ENCODE measurements around the gene MAB21L3. TPM values are rescaled to one million over a fixed set of nuclear protein-coding genes. Genes with fewer than 3 reads are reported as not detected.
A peak's percentile ranks its signal among the peaks of the same experiment; 100 is the strongest.

The MAB21L3 gene
- total and polyA plus RNA-seq, 2 of the 13 experiments (the other 11 are each of a cell fraction or from before 2014, with no cell fraction given) = 0.55 to 4.1 TPM

DNA sequence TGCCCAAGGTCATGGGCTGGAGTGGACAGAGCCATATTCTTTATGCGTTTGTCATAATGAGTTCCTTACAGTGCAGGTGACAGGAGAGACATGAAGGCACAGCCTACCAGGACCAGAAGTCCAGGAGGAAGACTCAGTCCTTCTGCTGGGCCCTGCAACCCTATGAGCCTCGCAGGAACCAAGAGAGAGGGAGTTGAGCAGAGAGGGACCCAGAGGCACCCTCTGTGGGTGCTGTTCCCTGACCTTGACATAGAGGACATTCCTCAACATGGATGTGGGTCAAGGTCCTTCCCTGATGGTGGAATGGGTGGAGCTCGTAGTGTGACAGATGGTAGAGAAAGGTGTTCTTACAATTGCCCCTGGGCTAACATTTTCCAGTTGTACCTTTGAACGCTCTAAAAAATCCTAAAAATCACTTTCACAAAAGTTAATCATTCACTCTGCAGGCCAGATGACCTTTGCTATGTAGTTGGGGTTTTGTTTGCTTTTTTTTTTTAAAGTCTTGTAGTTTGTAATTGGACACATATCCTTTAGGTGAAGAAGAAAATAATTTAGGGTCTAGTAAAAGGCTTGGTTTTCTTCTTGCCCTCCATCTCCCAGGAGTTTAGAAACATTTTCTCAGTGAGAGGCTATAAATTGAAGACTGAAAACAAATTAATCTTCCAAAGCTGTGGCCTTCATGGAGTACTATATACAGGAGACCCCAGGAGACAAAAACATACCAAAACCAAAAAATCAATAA is 41.9 kb downstream of the MAB21L3 start (continued):
- TF ChIP-seq, protein P1, sequence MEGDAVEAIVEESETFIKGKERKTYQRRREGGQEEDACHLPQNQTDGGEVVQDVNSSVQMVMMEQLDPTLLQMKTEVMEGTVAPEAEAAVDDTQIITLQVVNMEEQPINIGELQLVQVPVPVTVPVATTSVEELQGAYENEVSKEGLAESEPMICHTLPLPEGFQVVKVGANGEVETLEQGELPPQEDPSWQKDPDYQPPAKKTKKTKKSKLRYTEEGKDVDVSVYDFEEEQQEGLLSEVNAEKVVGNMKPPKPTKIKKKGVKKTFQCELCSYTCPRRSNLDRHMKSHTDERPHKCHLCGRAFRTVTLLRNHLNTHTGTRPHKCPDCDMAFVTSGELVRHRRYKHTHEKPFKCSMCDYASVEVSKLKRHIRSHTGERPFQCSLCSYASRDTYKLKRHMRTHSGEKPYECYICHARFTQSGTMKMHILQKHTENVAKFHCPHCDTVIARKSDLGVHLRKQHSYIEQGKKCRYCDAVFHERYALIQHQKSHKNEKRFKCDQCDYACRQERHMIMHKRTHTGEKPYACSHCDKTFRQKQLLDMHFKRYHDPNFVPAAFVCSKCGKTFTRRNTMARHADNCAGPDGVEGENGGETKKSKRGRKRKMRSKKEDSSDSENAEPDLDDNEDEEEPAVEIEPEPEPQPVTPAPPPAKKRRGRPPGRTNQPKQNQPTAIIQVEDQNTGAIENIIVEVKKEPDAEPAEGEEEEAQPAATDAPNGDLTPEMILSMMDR (CRISPR knock-in tag; IDR thresholded peaks at IDR 0.05) = peak; percentile 31; the same call in 1 of the 2 replicates
- TF ChIP-seq, protein P2, sequence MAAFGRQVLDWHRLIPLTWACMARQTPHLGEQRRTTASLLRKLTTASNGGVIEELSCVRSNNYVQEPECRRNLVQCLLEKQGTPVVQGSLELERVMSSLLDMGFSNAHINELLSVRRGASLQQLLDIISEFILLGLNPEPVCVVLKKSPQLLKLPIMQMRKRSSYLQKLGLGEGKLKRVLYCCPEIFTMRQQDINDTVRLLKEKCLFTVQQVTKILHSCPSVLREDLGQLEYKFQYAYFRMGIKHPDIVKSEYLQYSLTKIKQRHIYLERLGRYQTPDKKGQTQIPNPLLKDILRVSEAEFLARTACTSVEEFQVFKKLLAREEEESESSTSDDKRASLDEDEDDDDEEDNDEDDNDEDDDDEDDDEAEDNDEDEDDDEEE (CRISPR knock-in tag; IDR thresholded peaks at IDR 0.05) = no peak
- TF ChIP-seq GABPB1 (CRISPR knock-in tag; IDR thresholded peaks at IDR 0.05) (0 out of 2 replicates have a peak, but pooled peaks have one; percentile 15), SOX5 (CRISPR knock-in tag; IDR thresholded peaks at IDR 0.05; ENCODE audit: borderline replicate concordance) (peak; percentile 86), ZNF788 (CRISPR knock-in tag; IDR thresholded peaks at IDR 0.05; ENCODE audit: borderline replicate concordance) (no peak; the same call in 1 of the 2 replicates), SOX13 (IDR thresholded peaks at IDR 0.05) (no peak), SOX13 (CRISPR knock-in tag; conservative IDR thresholded peaks at IDR 0.05 in 1 of 2, IDR thresholded peaks at IDR 0.05 in 1 of 2) (peak in 1 of 2 experiments; percentile 92; a peak in 2 of 4 replicates), NAIF1 (CRISPR knock-in tag; IDR thresholded peaks at IDR 0.05; ENCODE audit: borderline replicate concordance) (no peak), FOXO1 (CRISPR knock-in tag; IDR thresholded peaks at IDR 0.05) (peak; percentile 60; the same call in 1 of the 2 replicates), TOPORS (CRISPR knock-in tag; IDR thresholded peaks at IDR 0.05) (no peak), SMAD9 (CRISPR knock-in tag; IDR thresholded peaks at IDR 0.05) (no peak), SMARCE1 (IDR thresholded peaks at IDR 0.05; ENCODE audit: borderline replicate concordance) (no peak), ERF (CRISPR knock-in tag; IDR thresholded peaks at IDR 0.05) (peak; percentile 80), NCOA5 (CRISPR knock-in tag; IDR thresholded peaks at IDR 0.05) (no peak), ZNF547 (CRISPR knock-in tag; IDR thresholded peaks at IDR 0.05) (no peak)
- TF ChIP-seq, protein P3, sequence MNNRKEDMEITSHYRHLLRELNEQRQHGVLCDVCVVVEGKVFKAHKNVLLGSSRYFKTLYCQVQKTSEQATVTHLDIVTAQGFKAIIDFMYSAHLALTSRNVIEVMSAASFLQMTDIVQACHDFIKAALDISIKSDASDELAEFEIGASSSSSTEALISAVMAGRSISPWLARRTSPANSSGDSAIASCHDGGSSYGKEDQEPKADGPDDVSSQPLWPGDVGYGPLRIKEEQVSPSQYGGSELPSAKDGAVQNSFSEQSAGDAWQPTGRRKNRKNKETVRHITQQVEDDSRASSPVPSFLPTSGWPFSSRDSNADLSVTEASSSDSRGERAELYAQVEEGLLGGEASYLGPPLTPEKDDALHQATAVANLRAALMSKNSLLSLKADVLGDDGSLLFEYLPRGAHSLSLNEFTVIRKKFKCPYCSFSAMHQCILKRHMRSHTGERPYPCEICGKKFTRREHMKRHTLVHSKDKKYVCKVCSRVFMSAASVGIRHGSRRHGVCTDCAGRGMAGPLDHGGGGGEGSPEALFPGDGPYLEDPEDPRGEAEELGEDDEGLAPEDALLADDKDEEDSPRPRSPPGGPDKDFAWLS (CRISPR knock-in tag; IDR thresholded peaks at IDR 0.05; ENCODE audit: borderline replicate concordance) = no peak
- TF ChIP-seq, protein P4, sequence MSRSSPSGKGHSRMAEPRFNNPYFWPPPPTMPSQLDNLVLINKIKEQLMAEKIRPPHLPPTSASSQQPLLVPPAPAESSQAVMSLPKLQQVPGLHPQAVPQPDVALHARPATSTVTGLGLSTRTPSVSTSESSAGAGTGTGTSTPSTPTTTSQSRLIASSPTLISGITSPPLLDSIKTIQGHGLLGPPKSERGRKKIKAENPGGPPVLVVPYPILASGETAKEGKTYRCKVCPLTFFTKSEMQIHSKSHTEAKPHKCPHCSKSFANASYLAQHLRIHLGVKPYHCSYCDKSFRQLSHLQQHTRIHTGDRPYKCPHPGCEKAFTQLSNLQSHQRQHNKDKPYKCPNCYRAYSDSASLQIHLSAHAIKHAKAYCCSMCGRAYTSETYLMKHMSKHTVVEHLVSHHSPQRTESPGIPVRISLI (CRISPR knock-in tag; IDR thresholded peaks at IDR 0.05; ENCODE audit: borderline replicate concordance) = peak; percentile 96
- TF ChIP-seq, protein P5, sequence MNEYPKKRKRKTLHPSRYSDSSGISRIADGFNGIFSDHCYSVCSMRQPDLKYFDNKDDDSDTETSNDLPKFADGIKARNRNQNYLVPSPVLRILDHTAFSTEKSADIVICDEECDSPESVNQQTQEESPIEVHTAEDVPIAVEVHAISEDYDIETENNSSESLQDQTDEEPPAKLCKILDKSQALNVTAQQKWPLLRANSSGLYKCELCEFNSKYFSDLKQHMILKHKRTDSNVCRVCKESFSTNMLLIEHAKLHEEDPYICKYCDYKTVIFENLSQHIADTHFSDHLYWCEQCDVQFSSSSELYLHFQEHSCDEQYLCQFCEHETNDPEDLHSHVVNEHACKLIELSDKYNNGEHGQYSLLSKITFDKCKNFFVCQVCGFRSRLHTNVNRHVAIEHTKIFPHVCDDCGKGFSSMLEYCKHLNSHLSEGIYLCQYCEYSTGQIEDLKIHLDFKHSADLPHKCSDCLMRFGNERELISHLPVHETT (CRISPR knock-in tag; conservative IDR thresholded peaks at IDR 0.05) = no peak
